Pancreas (tissue), 10 donors: ENCODE results near the gene LRRC3B. TPM values are rescaled to one million over a fixed set of nuclear protein-coding genes. Genes with fewer than 3 reads are reported as not detected.
A peak's percentile ranks its signal among the peaks of the same experiment; 100 is the strongest.

Experiments
- ATAC-seq, 4 donors: fragments of 200-7000 bp; cut with Tn5 transposase; one replicate each; pipeline versions ENCODE4 v1.8.0 to v1.9.1; 2020; ENCODE audit warnings: mild to moderate bottlenecking in 4 of 4, moderate library complexity in 4 of 4
- DNase-seq, 6 donors: peaks; one replicate each; pipeline ENCODE4 v3.0.0-alpha.2; 2020
- FAIRE-seq: peaks from 2 replicates; lab custom pipeline; 2012; peaks lifted over from hg19 to GRCh38; lab: Jason Lieb, UNC
- H3K27ac ChIP-seq, 4 donors: fragments of 200-600 bp; sonication (generic); 1 replicate in 3 of 4; 2 replicates in 1 of 4; pipeline versions ENCODE4 v1.5.0 to v1.8.0; 2020
- H3K27me3 ChIP-seq, 4 donors: fragments of 200-600 bp; one replicate each; pipeline ENCODE4 v1.8.0; 2021
- H3K36me3 ChIP-seq, 3 donors: fragments of 200-600 bp; sonication (generic) in 1 of 3; one replicate each; pipeline versions ENCODE4 v1.5.0 to v1.8.0; 2020 to 2021
- H3K4me1 ChIP-seq, 3 donors: fragments of 200-600 bp; one replicate each; pipeline ENCODE4 v1.8.0; 2021
- H3K4me3 ChIP-seq, 4 donors: fragments of 200-600 bp; sonication (generic) in 2 of 4; one replicate each; pipeline versions ENCODE4 v1.5.0 to v1.8.0; 2020 to 2021
- H3K9me3 ChIP-seq, 4 donors: fragments of 200-600 bp; one replicate each; pipeline ENCODE4 v1.8.0; 2021
- CTCF ChIP-seq, 4 donors: fragments of 200-600 bp; sonication (generic) in 3 of 4; IDR thresholded peaks; one replicate each; pipeline versions ENCODE4 v1.5.0 to v1.8.0; 2021; ENCODE audit warnings: antibody characterized with exemption in 4 of 4
- WGBS, 2 donors: extraction: QIAGEN DNeasy Blood & Tissue Kit; methylation state at CpG; one replicate each; pipeline ENCODE4 v1.1.7; 2013; 5-methylcytosine and 5-hydroxymethylcytosine counted together
- intact Hi-C, 3 donors: fragments of 100-400 bp; cut with DNase I; formaldehyde crosslinking; loops; one replicate each; pipeline versions ENCODE4 v1.11.1 to v1.14.2; 2022
- polyA plus RNA-seq, 2 donors: library from polyadenylated mRNA; stranded (reverse); fragments of 200-250 nt; gene quantifications; one replicate each; pipeline ENCODE4 v1.2.3, GENCODE V29; 2013
- total RNA-seq, 6 donors: library from RNA; stranded (reverse); fragmentation: NEBNext Ultra II Directional in 4 of 6; extraction: Animal tissue kit (Norgen Biotek cat#: 25700) in 4 of 6; gene quantifications; one replicate each; pipeline versions ENCODE4 v1.2.1 to v1.2.4, GENCODE V29; 2021 to 2023
- donor health status: healthy with polysubstance abuse.
- donor health status: DM: no; HTN: no; CAD: no; lungs with moderate emphysema.
- donor health status: DM: no; HTN: no; CAD: no.
- donor health status: control.
- donor health status: control.
- donor health status: Bipolar disorder and iron deficiency.
- donor health status: DM: yes; HTN: yes; CAD: no.
- donor health status: DM: no; HTN: no; CAD: no.
- donor health status: DM: no; HTN: no; CAD: no.
- donor health status: DM: yes; HTN: yes; CAD: no.

LRRC3B gene
- total and polyA plus RNA-seq, 8 donors: 0.09 TPM; not detected in 7

- Histone ChIP-seq H3K27me3 (no peaks in the 10 kb centered on the region), H3K36me3 (no peaks in the 10 kb centered on the region), H3K4me3 (no peak overlapping the region), H3K9me3 (no peaks in the 10 kb centered on the region), H3K27ac (no peak overlapping the region), H3K4me1 (no peaks in the 10 kb centered on the region)
- 85 to 98% methylated on average over 2 of the region's 2 CpGs for WGBS, 2 donors
- FAIRE-seq (no peak), ATAC-seq (no peak), DNase-seq (no peak)
- no peak for TF ChIP-seq CTCF (IDR thresholded peaks at IDR 0.05)
- intact Hi-C loops: no loop called here
Observed at GRCh38 chr3:26639339-26639738, 16.8 kb downstream of the LRRC3B start.

GRCh38 chr3:26647078-26647477 is 24.5 kb downstream of the LRRC3B start:
- no peaks in the 10 kb centered on the region for H3K9me3 ChIP-seq
- no peak for ATAC-seq
- H3K36me3 ChIP-seq: no peaks in the 10 kb centered on the region
- H3K4me3 ChIP-seq: no peak overlapping the region
- no peak overlapping the region for H3K27ac ChIP-seq
- no peak for TF ChIP-seq CTCF (IDR thresholded peaks at IDR 0.05)
- intact Hi-C loops: no loop called here
- DNase-seq: no peak
- H3K4me1 ChIP-seq: no peaks in the 10 kb centered on the region
- FAIRE-seq: no peak
- WGBS, 2 donors: 76 to 83% methylated on average over 3 of the region's 3 CpGs
- H3K27me3 ChIP-seq: no peaks in the 10 kb centered on the region

- Histone ChIP-seq H3K4me3 (no peak overlapping the region), H3K4me1 (no peaks in the 10 kb centered on the region), H3K9me3 (no peaks in the 10 kb centered on the region), H3K27me3 (no peaks in the 10 kb centered on the region), H3K36me3 (no peaks in the 10 kb centered on the region), H3K27ac (no peak overlapping the region)
- ATAC-seq (no peak), DNase-seq (no peak), FAIRE-seq (no peak)
- intact Hi-C loops: no loop called here
- WGBS, 2 donors: 63 to 65% methylated on average over 2 of the region's 2 CpGs
- TF ChIP-seq CTCF (IDR thresholded peaks at IDR 0.05): no peak
Observed at GRCh38 chr3:26648461-26648860, 25.9 kb downstream of the LRRC3B start.

DNA sequence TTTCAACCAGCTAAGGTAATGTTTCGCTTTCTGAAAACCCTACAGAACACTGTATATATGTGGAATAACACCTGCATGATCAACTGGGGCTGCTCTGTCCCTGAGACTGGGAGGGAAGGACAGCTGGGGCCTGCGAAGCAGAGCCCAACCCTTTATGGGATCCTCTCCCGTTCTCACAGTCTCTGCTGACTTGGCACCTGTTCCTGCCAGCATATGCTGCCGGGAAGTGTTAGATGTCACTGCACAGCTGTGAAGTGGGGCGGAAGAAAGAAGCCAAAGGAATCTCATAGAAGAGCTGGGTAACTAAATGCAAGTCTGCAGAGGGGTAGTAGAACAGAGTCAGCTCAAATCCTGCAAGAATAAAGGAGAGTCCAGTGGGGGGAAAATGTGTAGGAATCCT is 29.6 kb downstream of the LRRC3B start:
- Histone ChIP-seq H3K27ac (no peak overlapping the region), H3K9me3 (no peaks in the 10 kb centered on the region), H3K4me3 (no peak overlapping the region), H3K27me3 (no peaks in the 10 kb centered on the region), H3K36me3 (no peaks in the 10 kb centered on the region), H3K4me1 (peaks cover 0 to 8% (median 6%) of the 10 kb centered on the region in 3 donors)
- DNase-seq (peak in 1 of 6 donors; percentile 4), ATAC-seq (no peak), FAIRE-seq (no peak)
- 56 to 59% methylated on average over 5 of the region's 5 CpGs for WGBS, 2 donors
- no peak for TF ChIP-seq CTCF (IDR thresholded peaks at IDR 0.05)
- intact Hi-C loops: no loop called here

DNA sequence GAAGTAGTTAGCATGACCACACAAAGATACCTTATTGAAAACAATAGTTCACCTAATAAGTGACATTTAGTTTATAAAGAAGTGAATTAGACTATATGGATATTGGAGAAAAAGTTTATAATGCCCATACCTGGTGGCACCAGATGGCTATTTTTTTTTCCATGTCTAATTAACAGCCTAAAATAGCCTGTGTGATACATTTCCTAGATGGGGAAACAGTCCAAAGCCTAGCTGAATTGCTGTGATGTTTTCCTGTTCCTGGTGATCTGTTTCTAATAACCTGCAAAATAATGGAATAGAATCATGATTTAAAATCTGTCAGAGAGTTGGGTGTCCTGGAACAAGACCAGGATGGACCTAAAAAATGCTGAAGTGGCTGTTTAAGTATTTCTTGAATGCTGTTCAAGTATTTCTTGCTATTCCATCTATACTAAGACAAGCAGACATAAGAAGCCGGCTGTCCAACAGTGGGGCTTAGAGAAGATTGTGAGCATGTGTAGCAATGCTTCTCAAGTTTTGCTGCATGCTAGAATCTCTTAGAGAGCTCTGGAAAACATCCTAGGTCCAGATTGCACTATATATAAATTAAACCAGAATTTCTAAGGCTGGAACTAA is 31.3 kb downstream of the LRRC3B start:
- Histone ChIP-seq H3K27me3 (no peaks in the 10 kb centered on the region), H3K4me3 (no peak overlapping the region), H3K4me1 (peaks cover 0 to 8% (median 6%) of the 10 kb centered on the region in 3 donors), H3K27ac (no peak overlapping the region), H3K9me3 (no peaks in the 10 kb centered on the region), H3K36me3 (no peaks in the 10 kb centered on the region)
- WGBS, 2 donors: 76 to 93% methylated on average over 1 of the region's 1 CpG
- no peak for TF ChIP-seq CTCF (IDR thresholded peaks at IDR 0.05)
- FAIRE-seq: no peak
- intact Hi-C loops: no loop called here
- DNase-seq: no peak
- ATAC-seq: no peak
